Measurements from ENCODE around the gene KHDRBS2. TPM values are rescaled to one million over a fixed set of nuclear protein-coding genes. Genes with fewer than 3 reads are reported as not detected.

KHDRBS2 gene
- total RNA-seq, 1 donor = not detected

DNA sequence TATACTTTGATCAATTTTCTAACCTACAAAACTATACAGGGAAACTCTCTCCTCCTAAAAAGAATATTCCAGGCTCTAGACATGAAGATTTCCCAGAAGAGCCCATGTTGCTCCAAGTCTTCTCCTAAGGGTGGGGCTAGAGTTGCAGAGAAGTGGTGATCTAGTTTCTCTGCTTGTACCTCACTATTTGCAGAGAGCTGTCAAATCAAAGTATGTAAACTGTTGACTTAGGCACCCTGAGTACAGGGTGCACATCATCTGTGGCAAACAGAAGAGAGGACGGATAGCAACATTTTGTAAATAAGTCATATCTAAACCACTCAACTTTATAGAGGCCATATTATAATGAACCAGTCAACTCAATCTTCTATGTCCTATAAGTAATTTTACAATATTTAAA is 250.1 kb downstream of the KHDRBS2 start:
- no peaks in the 10 kb centered on the region for H3K27me3 ChIP-seq (ENCODE audit: insufficient read depth, low read length)
- no peak for TF ChIP-seq CTCF (IDR thresholded peaks at IDR 0.05; ENCODE audit: extremely low read depth, low read depth, low read length)

GRCh38 chr6:62013719-62014118 is 272.3 kb downstream of the KHDRBS2 start:
- Histone ChIP-seq H3K79me2 (ENCODE audit: insufficient read depth, low read length) (no peaks in the 10 kb centered on the region), H4K20me1 (ENCODE audit: insufficient read depth, low read length) (no peaks in the 10 kb centered on the region), H3K36me3 (ENCODE audit: insufficient read depth, low read length) (no peaks in the 10 kb centered on the region), H3K4me1 (ENCODE audit: insufficient read depth, low read length) (no peaks in the 10 kb centered on the region), H3K27me3 (ENCODE audit: insufficient read depth, low read length) (no peaks in the 10 kb centered on the region), H3K9me3 (ENCODE audit: low read depth, low read length) (no peaks in the 10 kb centered on the region), H3K4me3 (ENCODE audit: insufficient read depth, low read length) (no peak overlapping the region), H2AFZ (ENCODE audit: low read length) (no peak overlapping the region), H3K4me2 (ENCODE audit: insufficient read depth, low read length) (no peak overlapping the region), H3K27ac (ENCODE audit: low read depth, low read length) (no peak overlapping the region)
- no peak for DNase-seq (ENCODE audit: insufficient read length, low spot score, missing footprints)
- TF ChIP-seq CTCF (IDR thresholded peaks at IDR 0.05; ENCODE audit: extremely low read depth, low read depth, low read length) = no peak

More for the DNA sequence above, 250.1 kb downstream of the KHDRBS2 start:
- Histone ChIP-seq H4K20me1 (ENCODE audit: insufficient read depth, low read length) (no peaks in the 10 kb centered on the region), H3K4me1 (ENCODE audit: insufficient read depth, low read length) (no peaks in the 10 kb centered on the region), H3K36me3 (ENCODE audit: insufficient read depth, low read length) (no peaks in the 10 kb centered on the region), H3K79me2 (ENCODE audit: insufficient read depth, low read length) (no peaks in the 10 kb centered on the region), H3K4me3 (ENCODE audit: insufficient read depth, low read length) (no peak overlapping the region), H3K27ac (ENCODE audit: low read depth, low read length) (no peak overlapping the region), H3K9me3 (ENCODE audit: low read depth, low read length) (no peaks in the 10 kb centered on the region), H2AFZ (ENCODE audit: low read length) (no peak overlapping the region), H3K4me2 (ENCODE audit: insufficient read depth, low read length) (no peak overlapping the region)
- no peak for DNase-seq (ENCODE audit: insufficient read length, low spot score, missing footprints)

GRCh38 chr6:62009445-62009844 is 276.6 kb downstream of the KHDRBS2 start:
- Histone ChIP-seq H3K27ac (ENCODE audit: low read depth, low read length) (no peak overlapping the region), H2AFZ (ENCODE audit: low read length) (no peak overlapping the region), H3K4me2 (ENCODE audit: insufficient read depth, low read length) (no peak overlapping the region), H3K4me1 (ENCODE audit: insufficient read depth, low read length) (no peaks in the 10 kb centered on the region), H4K20me1 (ENCODE audit: insufficient read depth, low read length) (no peaks in the 10 kb centered on the region), H3K79me2 (ENCODE audit: insufficient read depth, low read length) (no peaks in the 10 kb centered on the region), H3K4me3 (ENCODE audit: insufficient read depth, low read length) (no peak overlapping the region), H3K36me3 (ENCODE audit: insufficient read depth, low read length) (no peaks in the 10 kb centered on the region), H3K9me3 (ENCODE audit: low read depth, low read length) (no peaks in the 10 kb centered on the region), H3K27me3 (ENCODE audit: insufficient read depth, low read length) (no peaks in the 10 kb centered on the region)
- TF ChIP-seq CTCF (IDR thresholded peaks at IDR 0.05; ENCODE audit: extremely low read depth, low read depth, low read length) = no peak
- DNase-seq (ENCODE audit: insufficient read length, low spot score, missing footprints) = no peak

DNA sequence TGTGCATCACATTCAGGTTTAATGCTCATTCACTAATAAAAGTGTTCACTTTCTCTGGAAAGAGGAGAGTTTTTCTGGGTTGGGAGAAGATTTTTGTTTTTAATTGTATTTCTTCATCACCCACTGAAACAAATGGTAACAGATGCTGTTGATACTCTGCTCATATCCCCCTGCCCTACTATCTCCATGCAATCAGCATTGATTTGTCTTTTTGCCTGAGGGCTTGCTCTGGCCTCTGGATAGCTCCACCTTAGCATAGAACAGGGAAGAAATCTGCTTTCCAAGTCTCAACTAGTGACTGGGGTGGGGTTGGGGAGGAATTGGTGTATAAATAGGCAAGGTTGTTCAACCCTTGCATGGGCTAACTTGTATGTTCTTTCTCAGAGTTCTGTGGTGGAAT is 296.4 kb downstream of the KHDRBS2 start:
- H3K36me3 ChIP-seq (ENCODE audit: insufficient read depth, low read length) = no peaks in the 10 kb centered on the region

More for the DNA sequence above, 296.4 kb downstream of the KHDRBS2 start:
- Histone ChIP-seq H3K27me3 (ENCODE audit: insufficient read depth, low read length) (no peaks in the 10 kb centered on the region), H3K27ac (ENCODE audit: low read depth, low read length) (no peak overlapping the region), H3K79me2 (ENCODE audit: insufficient read depth, low read length) (no peaks in the 10 kb centered on the region), H3K4me1 (ENCODE audit: insufficient read depth, low read length) (no peaks in the 10 kb centered on the region), H2AFZ (ENCODE audit: low read length) (no peak overlapping the region), H3K4me2 (ENCODE audit: insufficient read depth, low read length) (no peak overlapping the region), H3K4me3 (ENCODE audit: insufficient read depth, low read length) (no peak overlapping the region), H4K20me1 (ENCODE audit: insufficient read depth, low read length) (no peaks in the 10 kb centered on the region), H3K9me3 (ENCODE audit: low read depth, low read length) (peaks cover 6% of the 10 kb centered on the region)
- DNase-seq (ENCODE audit: insufficient read length, low spot score, missing footprints) = no peak
- TF ChIP-seq CTCF (IDR thresholded peaks at IDR 0.05; ENCODE audit: extremely low read depth, low read depth, low read length) = no peak
